Sigmoid colon (tissue), 7 donors: ENCODE data around the gene ZBED3. TPM values are rescaled to one million over a fixed set of nuclear protein-coding genes. Genes with fewer than 3 reads are reported as not detected.

ENCODE experiments used
- DNase-seq: peaks from one replicate; pipeline ENCODE4 v3.0.0-alpha.2; 2019
- H3K27ac ChIP-seq, 4 donors: fragments of 200-600 bp; sonication (generic); one replicate each; pipeline ENCODE4 v1.5.1; 2016 to 2019; ENCODE audit warnings: mild to moderate bottlenecking in 1 of 4
- H3K27me3 ChIP-seq, 3 donors: fragments of 200-600 bp; sonication (generic); one replicate each; pipeline ENCODE4 v1.5.1; 2019; ENCODE audit warnings: mild to moderate bottlenecking in 1 of 3
- H3K36me3 ChIP-seq, 4 donors: fragments of 200-600 bp; sonication (generic); one replicate each; pipeline ENCODE4 v1.5.1; 2016 to 2019
- H3K4me1 ChIP-seq, 4 donors: fragments of 200-600 bp; sonication (generic); one replicate each; pipeline ENCODE4 v1.5.1; 2017 to 2019
- H3K4me3 ChIP-seq, 4 donors: fragments of 200-600 bp; sonication (generic); one replicate each; pipeline ENCODE4 v1.5.1; 2017 to 2019; ENCODE audit warnings: mild to moderate bottlenecking in 2 of 4, moderate library complexity in 1 of 4
- H3K9me3 ChIP-seq, 4 donors: fragments of 200-600 bp in 3 of 4; sonication (generic) in 3 of 4; one replicate each; pipeline versions ENCODE4 v1.5.1 to v1.6.1; 2013 to 2019
- EP300 ChIP-seq, 4 donors: sonication (generic); formaldehyde crosslinking; IDR thresholded peaks; one replicate each; pipeline ENCODE4 v1.6.1; 2017; ENCODE audit warnings: antibody characterized with exemption in 4 of 4
- POLR2A ChIP-seq, 2 donors: fragments of 450-650 bp; IDR thresholded peaks; one replicate each; pipeline ENCODE4 v1.6.1; 2016; ENCODE audit warnings: antibody characterized with exemption in 2 of 2, mild to moderate bottlenecking in 2 of 2, moderate library complexity in 2 of 2
- POLR2AphosphoS5 ChIP-seq, 4 donors: sonication (generic); formaldehyde crosslinking; IDR thresholded peaks; one replicate each; pipeline ENCODE4 v1.6.1; 2017; ENCODE audit warnings: antibody characterized with exemption in 4 of 4
- WGBS, 2 donors: extraction: QIAGEN DNeasy Blood & Tissue Kit; methylation state at CpG; one replicate each; pipeline ENCODE4 v1.1.7; 2013; 5-methylcytosine and 5-hydroxymethylcytosine counted together
- intact Hi-C: fragments of 100-400 bp; cut with DNase I; formaldehyde crosslinking; loops from one replicate; pipeline ENCODE4 v1.15.1; 2023
- polyA plus RNA-seq, 3 donors: library from polyadenylated mRNA; stranded (reverse); fragments of 200-250 nt; gene quantifications; one replicate each; pipeline ENCODE4 v1.2.3, GENCODE V29; 2013
- total RNA-seq, 4 donors: library from RNA; depleted of rRNA; stranded (reverse); fragments of >200 nt; gene quantifications; one replicate each; pipeline ENCODE4 v1.1.0, GENCODE V29; 2016
- TF ChIP-seq, protein P1 (sequence below), 4 experiments: fragments of 450-650 bp in 3 of 4; fragments of 200-600 bp in 1 of 4; IDR thresholded peaks; one replicate each; pipeline ENCODE4 v1.5.1; 2016 to 2019; ENCODE audit warnings: antibody characterized with exemption in 4 of 4, mild to moderate bottlenecking in 3 of 4, moderate library complexity in 2 of 4
- donor health status: healthy with polysubstance abuse.
- donor health status: Bipolar disorder and iron deficiency.
- donor health status: healthy.

ZBED3 gene
- total and polyA plus RNA-seq, 7 donors = 1.8 to 14.6 (median 7.7) TPM

DNA sequence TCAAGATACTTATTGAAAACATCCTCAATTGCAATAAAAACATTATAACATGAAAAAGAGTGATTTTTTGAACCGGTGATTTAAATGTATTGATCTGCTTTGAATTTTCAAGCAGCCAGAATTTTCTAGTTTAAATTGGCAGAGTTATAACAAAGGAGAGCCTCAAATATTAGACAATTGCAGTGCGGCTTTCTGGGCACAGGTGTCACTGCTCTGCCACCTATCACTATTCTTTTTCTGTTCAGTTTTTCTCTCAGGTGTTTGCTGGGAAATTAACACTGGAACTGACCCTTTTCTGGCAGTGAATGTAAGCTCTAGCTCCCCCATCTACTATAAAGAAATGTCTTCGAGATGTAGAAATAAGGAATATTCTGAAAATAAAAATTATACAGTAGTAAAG, 23.0 kb downstream of the ZBED3 start:
- TF ChIP-seq POLR2A (IDR thresholded peaks at IDR 0.05) = no peak
- no peak for TF ChIP-seq EP300 (IDR thresholded peaks at IDR 0.05)
- TF ChIP-seq, protein P1, sequence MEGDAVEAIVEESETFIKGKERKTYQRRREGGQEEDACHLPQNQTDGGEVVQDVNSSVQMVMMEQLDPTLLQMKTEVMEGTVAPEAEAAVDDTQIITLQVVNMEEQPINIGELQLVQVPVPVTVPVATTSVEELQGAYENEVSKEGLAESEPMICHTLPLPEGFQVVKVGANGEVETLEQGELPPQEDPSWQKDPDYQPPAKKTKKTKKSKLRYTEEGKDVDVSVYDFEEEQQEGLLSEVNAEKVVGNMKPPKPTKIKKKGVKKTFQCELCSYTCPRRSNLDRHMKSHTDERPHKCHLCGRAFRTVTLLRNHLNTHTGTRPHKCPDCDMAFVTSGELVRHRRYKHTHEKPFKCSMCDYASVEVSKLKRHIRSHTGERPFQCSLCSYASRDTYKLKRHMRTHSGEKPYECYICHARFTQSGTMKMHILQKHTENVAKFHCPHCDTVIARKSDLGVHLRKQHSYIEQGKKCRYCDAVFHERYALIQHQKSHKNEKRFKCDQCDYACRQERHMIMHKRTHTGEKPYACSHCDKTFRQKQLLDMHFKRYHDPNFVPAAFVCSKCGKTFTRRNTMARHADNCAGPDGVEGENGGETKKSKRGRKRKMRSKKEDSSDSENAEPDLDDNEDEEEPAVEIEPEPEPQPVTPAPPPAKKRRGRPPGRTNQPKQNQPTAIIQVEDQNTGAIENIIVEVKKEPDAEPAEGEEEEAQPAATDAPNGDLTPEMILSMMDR (IDR thresholded peaks at IDR 0.05) = no peak
- no peak for TF ChIP-seq POLR2AphosphoS5 (IDR thresholded peaks at IDR 0.05)
- DNase-seq = no peak
- intact Hi-C loops = no loop called here
- H3K27me3 ChIP-seq = no peaks in the 10 kb centered on the region
- H3K9me3 ChIP-seq = no peaks in the 10 kb centered on the region
- no peak overlapping the region for H3K4me3 ChIP-seq
- no peak overlapping the region for H3K27ac ChIP-seq
- no peaks in the 10 kb centered on the region for H3K4me1 ChIP-seq
- H3K36me3 ChIP-seq = peaks cover 0 to 80% (median 14%) of the 10 kb centered on the region in 4 donors
- 68 to 89% methylated on average over 3 of the region's 3 CpGs for WGBS, 2 donors

DNA sequence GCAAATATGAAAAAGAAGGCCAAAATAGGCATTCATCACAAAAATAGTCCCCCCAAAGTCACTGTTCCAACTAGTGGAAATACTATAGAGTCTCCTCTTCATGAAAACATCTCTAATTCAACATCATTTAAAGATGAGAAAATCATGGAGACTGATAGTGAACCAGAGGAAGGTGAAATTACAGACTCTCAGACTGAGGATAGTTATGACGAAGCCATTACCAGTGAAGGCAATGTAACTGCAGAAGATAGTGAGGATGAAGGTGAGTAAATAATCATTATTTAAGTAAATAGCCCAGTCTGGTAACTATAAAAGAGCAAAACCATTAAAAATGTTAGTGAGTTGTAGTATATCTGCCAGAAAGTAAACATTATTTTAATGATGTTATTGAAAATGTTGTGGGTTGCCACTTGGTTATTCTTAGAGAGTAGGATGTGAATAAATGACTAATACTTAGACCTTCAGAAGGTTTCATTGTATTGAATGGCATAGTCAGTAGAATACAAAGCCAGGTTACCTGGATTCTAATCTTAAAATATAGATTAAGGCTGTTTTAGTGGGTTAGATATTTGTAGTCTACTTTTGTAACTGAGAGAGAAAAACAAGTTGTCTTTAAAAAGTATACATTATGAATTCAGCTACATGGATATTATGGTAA, 40.5 kb downstream of the ZBED3 start:
- no peaks in the 10 kb centered on the region for H3K27me3 ChIP-seq
- intact Hi-C loops = no loop called here
- WGBS, 2 donors = 94 to 95% methylated on average over 1 of the region's 1 CpG
- DNase-seq = no peak
- H3K27ac ChIP-seq = no peak overlapping the region
- TF ChIP-seq, protein P1 (IDR thresholded peaks at IDR 0.05) = no peak
- TF ChIP-seq POLR2AphosphoS5 (IDR thresholded peaks at IDR 0.05) (no peak), EP300 (IDR thresholded peaks at IDR 0.05) (no peak), POLR2A (IDR thresholded peaks at IDR 0.05) (no peak)
- no peaks in the 10 kb centered on the region for H3K4me1 ChIP-seq
- H3K4me3 ChIP-seq = no peak overlapping the region
- H3K36me3 ChIP-seq = peaks cover 0 to 57% (median 11%) of the 10 kb centered on the region in 4 donors
- no peaks in the 10 kb centered on the region for H3K9me3 ChIP-seq

DNA sequence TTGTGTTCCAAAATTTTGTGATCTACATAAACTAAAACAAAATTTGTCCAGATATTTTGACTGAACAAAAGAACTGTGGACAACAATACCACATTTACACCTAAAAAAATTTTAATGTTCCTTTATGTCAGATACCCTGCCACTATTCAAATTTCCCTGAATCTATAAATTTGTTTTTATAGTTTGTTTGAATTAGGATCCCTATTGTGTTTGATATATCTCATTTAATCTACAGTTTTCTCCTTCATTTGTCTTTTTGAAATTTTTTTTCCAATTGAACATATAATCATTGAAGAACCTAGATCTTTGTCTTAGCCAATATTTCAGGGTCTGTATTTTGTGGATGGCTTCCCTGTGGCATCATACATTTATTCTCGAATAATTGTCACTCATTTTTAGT, 51.1 kb downstream of the ZBED3 start:
- 87 to 94% methylated on average over 1 of the region's 1 CpG for WGBS, 2 donors
- Histone ChIP-seq H3K36me3 (peaks cover 0 to 68% (median 27%) of the 10 kb centered on the region in 4 donors), H3K9me3 (no peaks in the 10 kb centered on the region), H3K4me1 (peaks cover 0 to 10% (median 8%) of the 10 kb centered on the region in 4 donors), H3K27ac (no peak overlapping the region), H3K27me3 (no peaks in the 10 kb centered on the region), H3K4me3 (no peak overlapping the region)
- DNase-seq = no peak
- TF ChIP-seq, protein P1 (IDR thresholded peaks at IDR 0.05) = no peak
- TF ChIP-seq POLR2A (IDR thresholded peaks at IDR 0.05) (no peak), POLR2AphosphoS5 (IDR thresholded peaks at IDR 0.05) (no peak)
- intact Hi-C loops = no loop called here

DNA sequence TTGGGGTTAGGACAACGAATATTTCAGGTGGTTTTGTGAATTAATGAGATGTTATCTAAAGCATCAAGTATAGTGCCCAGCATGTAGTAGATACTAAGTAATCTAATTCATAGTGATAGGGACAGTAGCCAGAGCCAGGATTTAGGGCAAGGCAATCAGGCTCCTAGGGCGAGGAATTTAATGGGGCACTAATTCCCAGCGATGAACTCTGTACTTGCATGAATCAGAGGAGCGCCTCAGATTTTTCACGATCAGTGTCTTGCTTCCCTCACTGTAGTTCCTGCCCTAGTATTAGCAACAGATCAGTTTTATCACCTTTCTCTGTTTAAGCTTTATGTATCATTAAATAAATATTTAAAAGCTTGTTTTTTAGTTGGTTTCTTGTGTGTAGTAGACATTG, 53.7 kb downstream of the ZBED3 start:
- 87 to 94% methylated on average over 5 of the region's 5 CpGs for WGBS, 2 donors

More for the DNA sequence above, 53.7 kb downstream of the ZBED3 start:
- no peak for TF ChIP-seq POLR2AphosphoS5 (IDR thresholded peaks at IDR 0.05)
- TF ChIP-seq, protein P1 (IDR thresholded peaks at IDR 0.05) = no peak
- Histone ChIP-seq H3K36me3 (peaks cover 0 to 42% (median 17%) of the 10 kb centered on the region in 4 donors), H3K27ac (no peak overlapping the region), H3K4me3 (no peak overlapping the region), H3K9me3 (no peaks in the 10 kb centered on the region), H3K27me3 (no peaks in the 10 kb centered on the region), H3K4me1 (peaks cover 0 to 18% (median 14%) of the 10 kb centered on the region in 4 donors)
- DNase-seq = no peak
- intact Hi-C loops = loop anchor here (5.0 kb wide), 1 partner anchor 459 kb away; the partner anchor contains the start of gene WDR41
